GM12865 (cell line): ENCODE data around the gene PTPRM.

Experiments used
- DNase-seq: peaks from one replicate; pipeline ENCODE4 v3.0.0; 2010; ENCODE audit warnings: low read depth
- H3K4me3 ChIP-seq: 2 replicates; pipeline ENCODE4 v1.5.1; 2011; ENCODE audit warnings: mild to moderate bottlenecking, low read depth, low read length, control low read depth
- CTCF ChIP-seq: IDR thresholded peaks from 2 replicates; pipeline ENCODE4 v1.5.1; 2011; ENCODE audit warnings: low read length, control low read depth, low read depth, inconsistent platforms; ENCODE audit not compliant: insufficient read depth; ENCODE audit errors: missing control alignments

PTPRM gene

DNA sequence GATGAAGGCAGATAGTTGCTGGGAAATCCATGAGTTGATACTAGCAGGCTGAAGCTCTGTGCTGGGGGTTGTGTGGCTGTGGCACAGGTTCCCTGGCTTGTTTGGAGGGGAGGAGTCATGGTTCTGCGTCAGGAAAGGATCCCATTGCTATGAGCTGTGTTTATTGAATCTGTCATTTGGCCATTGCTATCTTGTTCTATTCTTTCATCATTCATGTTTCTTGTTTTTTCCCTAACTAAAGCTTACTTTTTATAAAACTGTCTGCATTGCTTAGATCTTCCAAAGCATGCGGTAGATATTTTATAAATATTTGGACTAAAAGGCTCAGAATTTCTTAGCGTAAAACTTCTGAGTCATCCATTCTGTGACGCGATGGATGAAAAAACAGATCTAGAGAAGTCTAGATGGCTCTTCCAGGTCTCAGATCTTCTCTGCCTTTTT, 335.3 kb downstream of the PTPRM start:
- DNase-seq, result no peak
- no peak for TF ChIP-seq CTCF
- H3K4me3 ChIP-seq, result no peak overlapping the region

- no peak overlapping the region for H3K4me3 ChIP-seq
- no peak for TF ChIP-seq CTCF
- DNase-seq, result no peak
These were observed 337.4 kb downstream of the PTPRM start for GRCh38 chr18:7904529-7904928.

- TF ChIP-seq CTCF, result no peak
- DNase-seq, result no peak
- no peak overlapping the region for H3K4me3 ChIP-seq
These were observed 341.7 kb downstream of the PTPRM start for GRCh38 chr18:7908681-7909299.

GRCh38 chr18:7914834-7915670, 347.9 kb downstream of the PTPRM start:
- TF ChIP-seq CTCF, result no peak
- no peak overlapping the region for H3K4me3 ChIP-seq
- no peak for DNase-seq

GRCh38 chr18:7918701-7919100, 351.6 kb downstream of the PTPRM start:
- no peak for TF ChIP-seq CTCF

GRCh38 chr18:7919565-7919964, 352.4 kb downstream of the PTPRM start:
- no peak for DNase-seq
- H3K4me3 ChIP-seq, result no peak overlapping the region
- no peak for TF ChIP-seq CTCF

More at GRCh38 chr18:7918701-7919100, 351.6 kb downstream of the PTPRM start:
- DNase-seq, result no peak
- H3K4me3 ChIP-seq, result no peak overlapping the region
